GM21528 (cell line): ENCODE measurements around the gene WWOX.

Source experiments
- ATAC-seq: cut with Tn5 transposase; IDR thresholded peaks from one replicate; pipeline ENCODE4 v1.9.1; 2021; ENCODE audit warnings: mild to moderate bottlenecking, moderate library complexity; ENCODE audit not compliant: unreplicated experiment, low FRiP score

Gene WWOX

GRCh38 chr16:78895681-78896080, 796.2 kb downstream of the WWOX start:
- ATAC-seq = no peak

DNA sequence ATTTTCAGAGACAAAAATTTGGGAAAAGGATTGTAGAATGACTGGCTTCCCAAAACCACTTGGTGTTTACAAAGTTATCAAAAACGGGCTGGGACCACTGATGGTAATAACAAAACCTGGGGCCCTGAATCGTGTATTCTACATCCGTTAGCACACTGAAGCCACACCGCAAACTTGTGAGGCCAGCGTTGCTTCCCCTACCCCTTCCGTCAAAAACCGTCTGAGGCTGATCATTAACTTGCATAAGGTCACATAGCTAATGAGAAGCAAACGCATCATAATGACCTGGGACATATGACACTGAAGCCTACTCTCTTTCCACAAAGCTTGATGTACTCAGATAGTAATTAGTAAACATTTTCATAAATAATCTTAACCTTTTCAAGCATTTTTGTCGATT, 796.8 kb downstream of the WWOX start:
- ATAC-seq = no peak

GRCh38 chr16:78897299-78897698, 797.8 kb downstream of the WWOX start:
- no peak for ATAC-seq

GRCh38 chr16:78900044-78900811, 800.8 kb downstream of the WWOX start:
- ATAC-seq = no peak

- no peak for ATAC-seq
Measured at GRCh38 chr16:78900966-78901365, 801.5 kb downstream of the WWOX start.

- no peak for ATAC-seq
Measured at GRCh38 chr16:78902321-78902720, 802.9 kb downstream of the WWOX start.

GRCh38 chr16:78903237-78903636, 803.8 kb downstream of the WWOX start:
- no peak for ATAC-seq

DNA sequence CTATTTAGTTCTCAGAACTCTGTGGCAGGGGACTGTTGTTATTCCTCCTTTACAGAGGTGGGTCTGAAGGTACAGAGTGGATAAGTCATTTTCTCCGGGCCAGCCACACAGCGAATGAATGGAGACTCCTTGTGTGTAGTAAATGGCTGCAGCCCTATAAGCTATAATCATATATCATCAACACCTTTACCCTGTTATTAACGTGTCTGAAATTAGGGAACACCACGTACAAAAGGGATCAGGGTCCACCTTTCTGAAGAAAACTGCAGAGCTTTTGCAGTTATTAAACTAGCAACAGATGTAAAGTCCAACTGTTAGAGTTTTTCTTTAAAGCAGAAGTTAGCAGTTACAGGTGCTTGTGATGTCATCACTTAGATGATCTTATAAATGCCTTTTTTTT, 804.4 kb downstream of the WWOX start:
- ATAC-seq = no peak

- ATAC-seq = no peak
Measured at GRCh38 chr16:78906135-78906534, 806.7 kb downstream of the WWOX start.

DNA sequence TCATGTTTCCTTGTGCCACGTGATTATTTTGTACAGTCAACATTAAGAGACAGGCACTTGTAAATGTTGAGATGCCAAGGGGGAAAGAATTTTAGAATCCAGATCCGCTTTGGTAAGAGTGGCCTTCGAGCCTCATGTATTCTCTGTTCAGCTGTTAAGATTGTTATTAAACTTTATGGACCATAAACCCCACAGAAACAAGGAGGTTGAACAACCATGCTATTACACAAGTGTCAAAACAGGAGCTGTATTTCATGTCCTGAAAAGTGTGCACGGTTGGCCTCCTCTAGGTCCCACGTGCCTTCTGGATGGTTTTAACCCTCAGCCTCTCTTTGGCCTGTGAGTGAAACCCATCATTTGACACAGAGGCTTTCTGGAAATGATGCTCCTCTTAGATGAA, 809.8 kb downstream of the WWOX start:
- no peak for ATAC-seq

GRCh38 chr16:78915811-78916345, 816.4 kb downstream of the WWOX start:
- ATAC-seq = no peak

- ATAC-seq = no peak
Measured at GRCh38 chr16:78916928-78917545, 817.6 kb downstream of the WWOX start.

DNA sequence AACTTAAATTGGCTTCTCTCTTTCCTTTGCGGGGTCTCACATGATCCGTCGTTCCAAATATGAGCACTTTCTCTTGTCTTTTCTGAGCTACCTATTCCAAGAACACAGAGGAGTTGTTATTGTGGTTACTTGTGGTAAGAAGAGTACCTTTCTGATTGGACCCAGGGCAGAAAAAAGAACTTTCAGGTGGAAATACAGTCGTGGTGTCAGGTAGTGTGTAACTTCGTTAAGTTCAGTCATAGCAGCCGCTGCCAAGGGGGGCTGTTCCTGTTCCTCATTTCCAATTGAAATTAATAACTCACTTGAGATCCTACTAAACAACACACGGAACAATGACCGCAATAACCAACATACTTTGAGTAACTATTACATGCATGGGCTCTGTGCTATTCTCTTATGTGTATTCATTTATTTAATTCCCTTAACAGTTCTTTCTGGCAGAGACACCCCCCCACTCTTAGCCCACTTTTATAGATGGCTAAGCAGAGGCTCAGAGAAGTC, 819.4 kb downstream of the WWOX start:
- no peak for ATAC-seq

GRCh38 chr16:78919852-78920251, 820.4 kb downstream of the WWOX start:
- no peak for ATAC-seq

- no peak for ATAC-seq
Measured at GRCh38 chr16:78920621-78921020, 821.2 kb downstream of the WWOX start.

DNA sequence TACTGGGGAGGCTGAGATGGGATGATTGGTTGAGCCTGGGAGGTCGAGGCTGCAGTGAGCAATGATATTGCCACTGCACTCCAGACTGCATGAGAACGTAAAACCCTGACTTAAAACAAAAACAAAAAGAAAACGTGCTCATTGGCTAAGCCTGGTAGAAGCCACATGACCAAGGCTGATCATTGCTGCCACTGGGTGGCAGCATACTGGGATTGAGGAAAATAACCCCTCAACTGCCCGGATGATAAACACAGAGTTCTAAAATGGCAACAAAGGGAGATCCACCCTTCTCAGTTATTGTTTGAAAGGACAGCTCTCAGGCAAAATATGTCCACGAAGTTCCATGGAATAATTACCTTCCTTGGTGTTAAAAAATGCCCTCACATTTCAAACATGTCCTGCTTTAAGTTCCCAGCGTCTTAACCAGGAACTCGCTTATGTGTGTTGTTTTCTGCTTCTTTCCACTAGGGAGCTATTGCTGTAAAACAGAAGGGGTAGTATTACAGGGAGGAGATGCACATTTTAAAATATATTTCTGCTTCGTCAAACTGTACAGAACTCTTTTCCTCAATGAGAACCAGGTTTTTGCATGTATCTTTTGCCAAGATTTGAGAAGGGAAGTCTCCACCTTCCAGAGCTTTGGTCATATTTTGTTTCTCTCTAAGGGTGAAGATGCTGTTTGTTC, 825.8 kb downstream of the WWOX start:
- no peak for ATAC-seq

DNA sequence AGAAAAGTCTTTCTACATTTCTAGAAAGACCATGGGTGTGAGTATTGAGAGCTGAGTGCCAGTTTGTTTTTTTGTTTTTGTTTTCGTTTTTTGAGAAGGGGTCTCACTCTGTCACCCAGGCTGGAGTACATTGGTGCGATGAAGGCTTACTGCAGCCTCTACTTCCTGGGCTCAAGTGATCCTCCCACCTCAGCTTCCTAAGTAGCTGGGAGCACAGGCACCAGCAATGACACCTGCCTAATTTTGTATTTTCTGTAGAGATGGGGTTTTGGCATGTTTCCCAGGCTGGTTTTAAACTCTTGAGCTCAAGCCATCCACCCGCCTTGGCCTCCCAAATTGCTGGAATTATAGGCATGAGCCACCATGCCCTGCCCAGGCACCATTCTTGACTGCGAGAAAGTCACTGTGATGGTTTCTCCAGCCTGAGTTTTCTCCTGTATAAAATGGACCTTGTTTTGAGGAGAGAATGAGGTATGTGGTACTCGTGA, 827.3 kb downstream of the WWOX start:
- ATAC-seq = no peak

GRCh38 chr16:78927766-78928165, 828.3 kb downstream of the WWOX start:
- ATAC-seq = no peak

- no peak for ATAC-seq
Measured at GRCh38 chr16:78929841-78930240, 830.4 kb downstream of the WWOX start.

GRCh38 chr16:78930561-78930960, 831.1 kb downstream of the WWOX start:
- no peak for ATAC-seq

DNA sequence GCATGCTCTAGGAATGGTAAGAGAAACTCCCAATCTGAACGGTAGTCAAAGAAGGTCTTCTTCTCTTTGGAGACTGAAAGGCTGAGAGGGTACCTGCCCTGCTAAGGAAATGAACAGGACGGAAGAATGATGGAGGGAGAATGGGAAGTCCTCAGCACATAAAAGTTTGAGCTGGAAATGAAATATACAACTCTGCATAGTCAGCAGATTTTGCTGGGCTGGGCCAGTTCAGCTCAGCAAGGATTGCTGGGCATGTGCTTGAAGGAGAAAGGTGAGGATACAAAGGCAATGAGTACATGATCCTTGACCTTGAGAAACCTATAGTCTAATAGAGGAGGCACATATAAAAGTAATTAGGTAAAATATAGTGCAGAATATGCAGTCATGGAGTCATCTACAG, 831.8 kb downstream of the WWOX start:
- no peak for ATAC-seq
